Measurements from ENCODE around the gene C2orf69. TPM values are rescaled to one million over a fixed set of nuclear protein-coding genes. Genes with fewer than 3 reads are reported as not detected.

Gene C2orf69
- polyA plus RNA-seq, 3 donors = 5.5 to 9.4 (median 6.9) TPM

GRCh38 chr2:199870581-199870980 is 40.5 kb upstream of the C2orf69 start:
- DNase-seq = no peak
- Mint-ChIP-seq H3K27me3 (ENCODE audit: low read depth in 3 of 3) (peaks cover 2 to 3% (median 2%) of the 10 kb centered on the region in 3 donors), H3K4me1 (peaks cover 2% of the 10 kb centered on the region), H3K27ac (no peak overlapping the region), H3K4me3 (no peak overlapping the region), H3K36me3 (no peaks in the 10 kb centered on the region), H3K9me3 (peaks cover 8 to 20% (median 16%) of the 10 kb centered on the region in 7 donors)
- H2AFZ ChIP-seq (ENCODE audit: insufficient read depth, low read depth, low read length, poor library complexity, severe bottlenecking) = no peak overlapping the region
- H3K36me3 ChIP-seq (replicated peaks in 1 of 2; ENCODE audit: control insufficient read depth in 1 of 2, insufficient read depth in 2 of 2, low read length in 2 of 2) = no peaks in the 10 kb centered on the region
- no peak overlapping the region for H3K4me2 ChIP-seq (replicated peaks; ENCODE audit: extremely low read depth, low read length, poor library complexity, severe bottlenecking)
- H3K79me2 ChIP-seq (ENCODE audit: insufficient read depth, low read length) = no peaks in the 10 kb centered on the region
- H3K27me3 ChIP-seq (ENCODE audit: control insufficient read depth in 2 of 2, insufficient read depth in 2 of 2, low read length in 2 of 2) = no peaks in the 10 kb centered on the region
- no peak overlapping the region for H3K27ac ChIP-seq (ENCODE audit: low read depth in 1 of 2, low read length in 2 of 2)
- intact Hi-C loops (cut with micrococcal nuclease) = no loop called here
- no peaks in the 10 kb centered on the region for H3K4me1 ChIP-seq (ENCODE audit: control insufficient read depth in 1 of 2, insufficient read depth in 2 of 2, low read length in 2 of 2)
- peaks cover 12 to 15% of the 10 kb centered on the region in 2 donors for H3K9me3 ChIP-seq (replicated peaks in 1 of 2; ENCODE audit: control insufficient read depth in 1 of 2, insufficient read depth in 1 of 2, low read length in 2 of 2)
- no peak for TF ChIP-seq CTCF (IDR thresholded peaks at IDR 0.05)
- H3K4me3 ChIP-seq (replicated peaks in 1 of 3; ENCODE audit: low read depth in 2 of 3, low read length in 3 of 3) = no peak overlapping the region
- WGBS (ENCODE audit: insufficient coverage) = 17% methylated on average over 1 of the region's 1 CpG
- no peaks in the 10 kb centered on the region for H4K20me1 ChIP-seq (ENCODE audit: insufficient read depth, low read length)
- H3K9ac ChIP-seq (ENCODE audit: insufficient read depth, low read length, poor library complexity, severe bottlenecking) = no peak overlapping the region

- no peaks in the 10 kb centered on the region for H3K27me3 ChIP-seq (ENCODE audit: control insufficient read depth in 2 of 2, insufficient read depth in 2 of 2, low read length in 2 of 2)
- intact Hi-C loops (cut with micrococcal nuclease) = no loop called here
- H3K27ac ChIP-seq (ENCODE audit: low read depth in 1 of 2, low read length in 2 of 2) = no peak overlapping the region
- Mint-ChIP-seq H3K4me1 (peaks cover 2% of the 10 kb centered on the region), H3K4me3 (no peak overlapping the region), H3K36me3 (no peaks in the 10 kb centered on the region), H3K27me3 (ENCODE audit: low read depth in 3 of 3) (peaks cover 2 to 6% (median 2%) of the 10 kb centered on the region in 3 donors), H3K9me3 (peaks cover 8 to 28% (median 17%) of the 10 kb centered on the region in 7 donors), H3K27ac (no peak overlapping the region)
- no peak for DNase-seq
- no peaks in the 10 kb centered on the region for H3K79me2 ChIP-seq (ENCODE audit: insufficient read depth, low read length)
- H3K9ac ChIP-seq (ENCODE audit: insufficient read depth, low read length, poor library complexity, severe bottlenecking) = no peak overlapping the region
- no peak overlapping the region for H3K4me3 ChIP-seq (replicated peaks in 1 of 3; ENCODE audit: low read depth in 2 of 3, low read length in 3 of 3)
- 100% methylated on average over 1 of the region's 1 CpG for WGBS (ENCODE audit: insufficient coverage)
- no peaks in the 10 kb centered on the region for H3K36me3 ChIP-seq (replicated peaks in 1 of 2; ENCODE audit: control insufficient read depth in 1 of 2, insufficient read depth in 2 of 2, low read length in 2 of 2)
- no peaks in the 10 kb centered on the region for H4K20me1 ChIP-seq (ENCODE audit: insufficient read depth, low read length)
- H3K4me1 ChIP-seq (ENCODE audit: control insufficient read depth in 1 of 2, insufficient read depth in 2 of 2, low read length in 2 of 2) = no peaks in the 10 kb centered on the region
- H3K4me2 ChIP-seq (replicated peaks; ENCODE audit: extremely low read depth, low read length, poor library complexity, severe bottlenecking) = no peak overlapping the region
- no peak overlapping the region for H2AFZ ChIP-seq (ENCODE audit: insufficient read depth, low read depth, low read length, poor library complexity, severe bottlenecking)
- H3K9me3 ChIP-seq (replicated peaks in 1 of 2; ENCODE audit: control insufficient read depth in 1 of 2, insufficient read depth in 1 of 2, low read length in 2 of 2) = peaks cover 15 to 16% of the 10 kb centered on the region in 2 donors
- no peak for TF ChIP-seq CTCF (IDR thresholded peaks at IDR 0.05)
Observed at GRCh38 chr2:199874209-199874608, 36.9 kb upstream of the C2orf69 start.

Data from CD14-positive monocyte (primary cell).